LNCaP clone FGC (cell line): Measurements from ENCODE around the gene RNASE8.
A peak's percentile ranks its signal among the peaks of the same experiment; 100 is the strongest.

ENCODE experiments used
- DNase-seq: peaks from one replicate; pipeline ENCODE4 v3.0.0-alpha.2; 2011; ENCODE audit warnings: low read depth
- H3K4me3 ChIP-seq: 2 replicates; pipeline ENCODE4 v1.5.1; 2011; ENCODE audit warnings: mild to moderate bottlenecking, low read depth, low read length, control low read depth
- CTCF ChIP-seq: IDR thresholded peaks from 2 replicates; pipeline ENCODE4 v1.5.1; 2012; ENCODE audit warnings: mild to moderate bottlenecking; ENCODE audit not compliant: control insufficient read depth, insufficient read depth; ENCODE audit errors: extremely low read depth

RNASE8 gene

DNA sequence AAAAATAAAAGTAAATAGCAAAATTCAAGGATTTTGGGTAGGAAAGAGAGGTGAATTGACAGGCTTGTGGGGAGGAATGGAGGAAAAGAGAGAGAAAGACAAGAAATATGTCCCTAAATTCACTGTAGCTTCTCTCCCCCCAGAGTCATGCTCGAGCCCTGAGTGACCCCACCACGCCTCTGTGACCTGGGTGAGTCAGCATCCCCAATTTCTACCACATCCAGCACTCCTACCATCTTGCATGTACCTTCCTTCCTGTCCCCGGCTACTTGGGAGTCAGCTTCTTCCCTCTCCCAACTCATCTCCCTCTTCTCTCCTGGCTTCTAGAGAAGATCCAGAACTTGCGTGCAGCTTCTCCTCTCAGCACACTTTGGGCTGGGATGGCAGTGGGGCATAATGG lies 31.1 kb downstream of the RNASE8 start:
- H3K4me3 ChIP-seq, result no peak overlapping the region
- DNase-seq, result no peak
- TF ChIP-seq CTCF, result no peak

DNA sequence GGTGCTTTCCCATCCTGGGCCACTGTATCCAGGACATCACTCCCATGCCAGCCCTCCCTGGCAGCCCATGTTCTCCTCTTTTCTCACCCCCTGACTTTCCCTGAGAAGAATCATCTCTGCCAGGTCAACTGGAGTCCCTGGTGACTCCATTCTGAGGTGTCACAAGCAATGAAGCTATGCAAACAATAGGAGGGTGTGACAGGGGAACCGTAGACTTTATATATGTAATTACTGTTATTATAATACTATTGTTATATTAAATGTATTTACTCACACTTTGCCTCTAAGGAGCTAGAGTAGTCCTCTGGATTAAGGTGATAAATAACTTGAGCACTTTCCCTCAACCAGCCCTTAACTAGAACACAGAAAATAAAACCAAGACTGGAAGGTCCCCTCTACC lies 31.6 kb downstream of the RNASE8 start:
- DNase-seq, result no peak
- TF ChIP-seq CTCF, result no peak
- H3K4me3 ChIP-seq, result no peak overlapping the region

GRCh38 chr14:21089877-21090193 lies 32.2 kb downstream of the RNASE8 start:
- no peak for DNase-seq
- TF ChIP-seq CTCF, result no peak
- H3K4me3 ChIP-seq, result no peak overlapping the region

DNA sequence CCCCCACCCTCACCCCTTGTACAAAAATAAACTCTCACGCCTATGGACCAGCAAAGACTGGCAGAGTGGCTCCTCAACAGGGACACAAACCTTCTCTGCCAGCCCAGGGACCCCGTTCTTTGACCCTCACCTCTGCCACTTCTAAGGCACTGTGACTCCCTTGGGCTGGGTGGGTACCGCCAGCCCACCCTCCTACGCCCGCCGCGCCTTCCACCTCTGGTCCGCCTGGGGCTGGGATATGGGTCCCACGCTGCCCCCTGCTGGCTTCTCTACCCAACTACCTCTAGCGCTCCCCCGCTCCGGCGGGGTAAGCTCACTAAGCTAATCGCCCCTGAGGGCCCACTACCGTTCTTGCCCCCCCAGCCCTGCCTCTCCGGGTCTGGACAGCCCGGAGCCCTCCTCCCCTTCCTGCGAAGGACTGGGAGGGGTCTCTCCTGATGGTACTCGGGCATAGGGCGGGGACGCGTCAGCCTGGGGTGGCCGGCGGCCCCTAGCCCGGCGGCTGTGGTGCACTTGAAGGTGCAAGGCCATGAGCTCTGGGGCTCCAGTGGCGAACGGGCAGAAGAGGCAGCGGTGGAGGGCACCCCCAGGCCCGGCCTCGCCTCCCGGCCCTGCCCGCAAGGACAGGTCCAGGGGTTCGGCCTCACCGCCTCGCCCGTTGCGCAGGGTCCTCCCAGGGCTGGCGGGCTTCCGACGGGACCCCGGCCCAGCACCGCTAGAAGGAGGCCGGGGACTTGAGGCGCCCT lies 32.7 kb downstream of the RNASE8 start:
- no peak overlapping the region for H3K4me3 ChIP-seq
- TF ChIP-seq CTCF, result peak; percentile 38
- DNase-seq, result no peak

DNA sequence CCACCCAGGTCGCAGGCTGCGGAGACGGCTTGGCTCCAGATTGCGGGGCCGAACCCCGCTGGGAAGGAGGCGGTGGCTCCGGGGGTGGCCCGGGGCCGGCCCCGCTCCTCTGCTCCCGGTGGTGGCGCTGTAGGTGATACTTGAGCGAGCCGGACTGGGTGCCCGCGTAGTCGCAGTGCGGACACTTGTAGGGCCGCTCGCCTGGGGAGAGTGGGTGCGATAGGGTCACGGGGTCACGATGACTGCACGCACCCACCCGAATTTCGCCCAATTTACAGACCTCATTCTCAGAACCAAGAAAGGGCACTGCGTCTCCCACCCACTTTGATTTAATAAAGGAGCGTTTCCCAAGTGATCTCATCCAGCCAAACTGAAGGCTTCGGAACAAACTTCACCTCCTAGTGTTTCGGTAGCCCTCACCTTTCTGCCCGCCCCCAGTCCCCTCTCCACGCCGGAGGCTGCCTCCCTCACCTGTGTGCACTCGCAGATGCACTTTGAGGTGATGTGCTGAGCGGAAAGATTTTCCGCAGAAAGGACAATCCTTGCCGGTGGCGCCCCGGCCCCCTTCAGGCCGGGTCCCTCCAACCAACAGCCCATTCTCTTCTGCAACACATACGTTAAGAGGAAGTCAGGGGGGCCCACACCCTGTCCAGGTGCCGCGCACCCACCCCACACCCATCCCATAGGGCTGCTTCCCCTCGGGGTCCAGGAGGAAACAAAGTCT lies 33.5 kb downstream of the RNASE8 start:
- no peak overlapping the region for H3K4me3 ChIP-seq
- DNase-seq, result no peak
- TF ChIP-seq CTCF, result no peak

- H3K4me3 ChIP-seq, result no peak overlapping the region
- TF ChIP-seq CTCF, result no peak
- no peak for DNase-seq
Measured at GRCh38 chr14:21091821-21092272, 34.2 kb downstream of the RNASE8 start.
